GM18907 (cell line): ENCODE results near the gene SLC16A12.
"Not testable (repeated sequence)": the region's sequence is repeated elsewhere in the genome, so short reads cannot be mapped to it uniquely, and the experiment has no call there.

Experiments used
- ATAC-seq: cut with Tn5 transposase; IDR thresholded peaks from one replicate; pipeline ENCODE4 v1.9.1; 2021; ENCODE audit warnings: mild to moderate bottlenecking, moderate library complexity; ENCODE audit not compliant: unreplicated experiment

Gene SLC16A12

GRCh38 chr10:89393898-89394297, 141.5 kb downstream of the SLC16A12 start:
- ATAC-seq: no peak

GRCh38 chr10:89392974-89393373, 142.4 kb downstream of the SLC16A12 start:
- peak; percentile 40 for ATAC-seq

- peak; percentile 84 for ATAC-seq
Observed at GRCh38 chr10:89391907-89392756, 143.3 kb downstream of the SLC16A12 start, which contains the start of gene IFIT1. IFIT1 (plus strand) TSS chr10:89392623; CDS start chr10:89392713, 90 bp downstream.

- not testable (repeated sequence) for ATAC-seq
Observed at GRCh38 chr10:89391226-89391576, 144.2 kb downstream of the SLC16A12 start.

GRCh38 chr10:89390476-89391225, 144.7 kb downstream of the SLC16A12 start:
- ATAC-seq: no peak

GRCh38 chr10:89389254-89389653, 146.1 kb downstream of the SLC16A12 start:
- no peak for ATAC-seq

GRCh38 chr10:89388806-89389205, 146.6 kb downstream of the SLC16A12 start:
- ATAC-seq: no peak

GRCh38 chr10:89384474-89385340, 150.7 kb downstream of the SLC16A12 start:
- ATAC-seq: no peak

GRCh38 chr10:89382757-89383156, 152.6 kb downstream of the SLC16A12 start:
- no peak for ATAC-seq
